HG03139 (cell line): ENCODE measurements around the gene INPP4B.

Experiments used
- ATAC-seq: cut with Tn5 transposase; IDR thresholded peaks from one replicate; pipeline ENCODE4 v1.9.1; 2021; ENCODE audit not compliant: unreplicated experiment

INPP4B gene

DNA sequence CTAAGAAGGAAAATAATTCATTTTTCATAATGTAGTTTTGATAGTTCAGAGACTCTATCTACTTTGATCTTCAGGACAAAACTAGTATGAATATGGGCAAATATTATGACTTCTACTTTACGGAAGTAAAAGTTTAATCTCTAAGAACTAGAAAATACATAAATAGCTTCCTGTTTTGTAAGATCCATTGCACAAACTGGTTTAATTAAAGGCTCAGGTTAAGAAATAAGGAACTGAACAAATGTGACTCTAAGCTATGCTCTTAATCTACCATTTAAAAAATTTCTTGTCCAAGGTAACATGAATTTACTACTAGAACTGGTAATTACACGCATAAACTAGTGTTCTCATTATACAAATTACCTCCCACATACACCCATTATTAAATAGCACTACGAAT lies 360.6 kb downstream of the INPP4B start:
- ATAC-seq = no peak

DNA sequence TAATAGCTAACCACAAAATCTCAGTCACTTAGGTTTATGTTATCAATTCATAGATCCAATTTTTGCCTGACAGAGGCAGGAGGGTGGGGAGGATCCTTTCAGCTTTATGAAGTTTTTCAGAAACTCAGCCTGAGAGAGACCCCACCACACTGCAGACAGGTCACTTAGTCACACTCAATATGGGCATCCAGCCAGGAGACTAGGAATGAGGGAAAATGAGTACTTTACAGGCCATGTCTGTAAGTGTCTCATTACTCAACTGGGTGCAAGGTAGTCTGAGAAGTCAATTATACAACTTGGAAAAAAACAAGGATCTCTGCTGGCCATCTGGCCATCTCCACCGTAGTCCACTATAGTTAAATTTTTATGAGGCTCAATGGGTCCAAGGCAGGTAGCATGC lies 365.9 kb downstream of the INPP4B start:
- no peak for ATAC-seq

DNA sequence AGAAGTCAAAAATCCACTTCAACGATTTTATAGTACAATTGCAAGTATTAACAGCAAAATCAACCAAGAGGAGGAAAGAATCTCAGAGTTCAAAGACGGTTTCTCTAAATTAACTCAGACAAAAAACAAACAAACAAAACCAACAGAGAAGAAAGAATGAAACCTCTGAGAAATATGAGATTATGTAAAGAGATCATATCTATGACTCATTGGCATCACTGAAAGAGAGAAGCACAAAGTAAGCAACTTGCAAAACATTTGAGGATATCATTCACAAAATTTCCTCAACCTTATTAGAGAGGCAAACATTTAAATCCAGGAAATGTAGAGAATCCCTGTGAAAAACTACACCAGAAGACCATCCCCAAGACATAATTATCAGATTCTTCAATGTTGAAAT lies 370.4 kb downstream of the INPP4B start:
- no peak for ATAC-seq

DNA sequence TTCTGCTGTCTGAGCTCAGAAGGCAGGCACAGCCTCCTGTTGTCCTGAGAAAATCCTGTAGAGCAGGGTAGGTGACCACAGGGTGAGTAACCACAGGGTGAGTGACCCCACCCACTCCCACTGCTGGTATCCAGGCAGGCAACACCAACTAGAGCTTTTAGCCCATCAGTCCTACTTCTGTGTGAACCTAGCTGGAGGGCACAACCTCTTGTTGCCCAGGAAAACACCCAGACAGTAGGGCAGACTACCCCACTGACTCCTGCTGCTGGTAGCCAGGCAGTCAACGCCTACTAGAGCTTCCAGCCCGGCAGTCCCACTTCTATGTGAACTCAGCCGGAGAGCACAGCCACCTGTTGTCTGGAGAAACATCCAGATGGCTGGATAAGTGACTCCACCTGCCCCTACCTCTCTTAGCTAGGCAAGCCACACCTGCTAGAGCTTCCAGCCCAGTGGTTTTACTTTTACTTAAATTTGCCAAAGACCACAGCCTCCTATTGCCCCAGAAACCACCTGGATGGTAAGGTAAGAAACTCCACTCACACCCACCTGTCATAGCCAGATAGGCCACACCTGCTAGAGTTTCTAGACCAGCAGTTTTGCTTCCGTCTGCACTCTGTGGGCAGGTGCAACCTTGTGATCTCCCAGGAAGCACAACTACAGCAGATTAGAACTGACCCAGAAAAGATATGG lies 371.6 kb downstream of the INPP4B start:
- no peak for ATAC-seq

DNA sequence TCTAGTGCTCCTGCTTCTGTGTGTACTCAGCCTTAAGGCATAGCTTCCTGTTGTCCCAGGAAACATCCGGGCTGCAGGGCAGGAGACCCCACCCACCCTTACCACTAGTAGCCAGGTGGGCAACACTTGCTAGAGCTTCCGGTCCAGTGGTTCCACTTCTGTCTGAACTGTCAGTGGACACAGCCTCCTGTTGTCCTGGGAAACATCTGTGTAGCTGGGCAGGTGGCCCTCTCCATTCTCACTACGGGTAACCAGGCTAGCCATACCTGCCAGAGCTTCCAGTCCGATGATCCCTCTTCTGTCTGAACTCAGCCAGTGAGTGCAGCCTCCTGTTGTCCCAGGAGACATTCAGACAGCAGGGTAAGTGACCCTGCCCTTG lies 372.2 kb downstream of the INPP4B start:
- ATAC-seq = no peak

DNA sequence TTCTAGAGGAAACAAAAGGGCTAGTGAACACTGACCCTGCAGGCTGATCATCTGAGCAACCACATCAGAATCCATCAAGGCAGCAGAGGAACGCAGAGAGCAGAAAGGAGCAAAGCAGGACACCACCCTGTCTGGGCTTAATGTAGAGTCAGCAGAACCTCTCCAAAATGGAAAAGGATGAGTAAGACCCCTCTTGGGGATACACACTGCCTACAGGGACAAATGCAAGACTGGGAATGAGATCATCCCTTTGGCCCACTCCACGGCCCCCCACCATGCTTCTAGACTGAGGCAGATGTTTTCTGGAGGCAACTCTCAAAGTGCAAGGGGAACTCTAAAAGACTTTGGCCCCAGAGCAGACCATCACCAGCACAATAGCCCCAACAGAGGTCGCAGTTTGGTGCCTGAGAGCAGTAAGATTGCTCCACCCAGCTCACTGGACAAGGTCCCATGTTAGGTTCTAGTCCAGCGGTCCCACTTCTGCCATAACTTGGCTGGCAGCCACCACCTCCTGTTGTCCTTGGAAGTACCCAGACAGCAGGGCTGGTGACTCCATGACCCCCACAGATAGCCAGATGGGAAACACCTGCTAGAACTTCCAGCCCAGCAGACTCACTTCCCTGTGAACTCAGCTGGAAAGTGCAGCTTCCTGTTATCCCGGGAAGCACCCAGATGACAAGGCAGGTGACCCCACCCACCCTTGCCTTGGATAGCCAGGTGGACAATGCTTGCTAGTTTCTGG lies 372.7 kb downstream of the INPP4B start:
- ATAC-seq = no peak

DNA sequence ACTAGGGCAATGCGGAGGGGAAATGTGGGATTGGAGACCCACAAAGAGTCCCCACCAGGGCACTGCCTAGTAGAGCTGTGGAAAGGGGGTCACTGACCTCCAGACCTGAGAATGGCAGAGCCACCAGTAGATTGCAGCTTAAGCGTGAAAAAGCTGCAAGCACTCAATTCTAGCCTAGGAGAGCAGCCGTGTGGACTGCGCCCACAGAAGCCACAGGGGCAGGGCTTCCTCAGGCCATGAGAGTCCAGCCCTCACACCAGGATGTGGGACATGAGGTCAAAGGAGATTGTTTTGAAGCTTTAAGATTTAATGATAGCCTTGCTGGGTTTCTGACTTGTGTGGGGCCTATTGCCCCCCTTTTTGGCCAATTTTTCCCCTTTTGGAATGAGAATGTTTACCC lies 379.0 kb downstream of the INPP4B start:
- no peak for ATAC-seq

DNA sequence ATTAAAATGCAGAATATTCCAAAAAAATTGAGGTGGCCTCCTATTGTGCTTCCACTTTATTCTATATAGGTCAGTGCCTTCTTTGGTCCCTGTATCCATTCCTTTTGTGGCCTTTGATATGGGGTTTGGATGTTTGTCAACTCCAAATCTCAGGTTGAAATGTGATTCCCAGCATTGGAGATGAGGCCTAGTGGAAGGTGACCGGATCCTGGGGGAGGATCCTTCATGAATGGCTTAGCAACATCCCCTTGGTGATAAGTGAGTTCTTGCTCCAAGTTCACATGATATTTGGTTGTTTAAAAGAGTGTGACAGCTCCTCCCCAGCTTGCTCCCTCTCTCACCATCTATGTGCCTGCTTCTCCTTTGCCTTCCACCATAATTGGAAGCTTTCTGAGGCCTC lies 380.6 kb downstream of the INPP4B start:
- ATAC-seq = no peak

DNA sequence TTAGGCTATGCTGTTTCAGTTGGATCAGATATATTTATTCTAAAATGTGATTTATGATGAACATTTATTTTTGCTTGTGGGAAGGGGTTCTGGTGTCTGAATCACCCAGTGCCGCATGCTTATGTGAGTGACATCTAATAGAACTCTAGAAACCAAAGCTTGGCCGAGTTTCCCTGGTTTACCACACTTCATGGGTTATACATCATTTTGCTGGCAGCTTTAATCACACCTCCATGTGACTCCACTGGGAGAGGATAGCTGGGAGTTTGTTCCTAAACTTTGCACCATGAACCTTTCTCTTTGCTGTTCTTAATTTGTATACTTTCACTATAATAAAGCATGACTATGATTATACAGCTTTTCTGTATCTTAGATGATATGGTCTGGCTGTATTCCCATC lies 382.9 kb downstream of the INPP4B start:
- ATAC-seq = no peak

DNA sequence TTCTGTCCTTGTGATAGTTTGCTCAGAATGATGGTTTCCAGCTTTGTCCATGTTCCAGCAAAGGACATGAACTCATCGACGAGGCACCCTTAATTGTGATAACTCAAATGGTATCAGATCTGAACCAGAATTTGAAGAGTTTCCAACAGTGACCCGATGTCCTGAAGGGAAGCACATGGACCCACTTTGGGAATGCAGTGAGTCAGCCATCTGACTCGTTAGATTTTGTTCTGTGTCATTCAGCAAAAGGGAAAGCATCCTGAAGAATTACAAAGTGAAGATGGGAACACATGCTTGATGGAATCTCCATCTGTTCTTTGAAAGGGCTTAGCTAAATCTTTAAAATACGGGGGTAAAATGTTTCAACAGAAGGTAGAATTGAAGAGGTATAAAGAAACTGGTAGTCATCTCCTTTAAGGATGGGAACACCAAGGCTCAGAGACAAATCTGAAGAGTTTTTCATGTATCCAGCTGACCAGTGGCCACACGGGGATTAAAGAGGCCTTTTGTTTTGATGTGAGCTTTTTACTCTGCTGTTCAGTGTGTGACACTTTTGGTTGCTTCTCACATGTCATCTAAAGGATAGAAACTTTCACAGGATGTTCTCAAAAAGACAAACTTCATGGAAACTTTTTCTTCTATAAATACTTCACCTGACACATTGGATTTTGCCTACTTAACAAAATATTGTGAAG lies 393.8 kb downstream of the INPP4B start:
- ATAC-seq = no peak

DNA sequence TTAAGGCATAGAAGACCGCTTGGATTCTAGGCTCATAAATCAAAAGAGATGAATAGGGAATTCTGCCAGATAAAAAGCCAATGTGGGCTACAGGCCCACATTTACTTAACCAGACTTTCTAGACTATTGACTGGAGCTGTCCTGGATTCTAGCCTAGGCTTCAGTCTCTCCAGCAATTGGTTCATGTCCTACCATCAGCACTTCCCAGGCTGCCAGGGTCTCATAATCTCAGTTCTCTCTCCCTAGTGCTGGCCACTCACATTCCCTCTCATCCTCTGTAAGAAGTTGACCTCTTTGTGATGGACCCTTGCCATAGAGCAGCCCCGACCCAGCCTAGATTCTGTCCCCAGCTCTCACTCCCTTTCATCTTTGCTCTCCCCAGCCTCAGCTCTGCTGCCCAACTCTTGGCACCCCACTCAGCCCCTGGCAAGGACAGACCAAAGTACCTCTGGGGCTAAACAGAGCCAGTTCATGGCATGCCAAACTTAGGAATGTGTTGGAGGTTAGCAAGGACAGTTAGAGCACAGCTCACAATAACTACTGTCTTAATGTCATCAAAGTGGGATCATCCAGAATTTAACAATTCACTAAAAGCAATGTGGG lies 396.2 kb downstream of the INPP4B start:
- no peak for ATAC-seq

DNA sequence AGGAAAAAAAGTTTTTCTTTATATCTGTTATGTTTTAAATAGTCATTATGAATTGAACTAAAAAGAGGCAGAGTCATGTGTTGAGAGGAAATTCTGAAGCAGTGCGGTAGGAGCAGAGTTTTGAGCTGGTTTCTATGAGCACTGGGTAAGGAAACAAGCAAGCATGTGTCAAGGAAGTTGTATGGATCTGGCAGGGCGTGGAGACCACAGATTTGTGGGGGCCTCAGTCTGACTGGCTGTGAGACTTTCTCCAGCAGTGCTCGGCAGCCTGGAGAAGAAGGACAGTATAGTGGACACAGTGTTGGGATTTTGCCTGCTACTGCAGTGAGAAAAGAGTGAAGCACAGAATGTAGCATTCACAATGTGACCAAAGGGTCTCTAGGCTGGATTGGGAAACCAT lies 399.1 kb downstream of the INPP4B start:
- no peak for ATAC-seq

DNA sequence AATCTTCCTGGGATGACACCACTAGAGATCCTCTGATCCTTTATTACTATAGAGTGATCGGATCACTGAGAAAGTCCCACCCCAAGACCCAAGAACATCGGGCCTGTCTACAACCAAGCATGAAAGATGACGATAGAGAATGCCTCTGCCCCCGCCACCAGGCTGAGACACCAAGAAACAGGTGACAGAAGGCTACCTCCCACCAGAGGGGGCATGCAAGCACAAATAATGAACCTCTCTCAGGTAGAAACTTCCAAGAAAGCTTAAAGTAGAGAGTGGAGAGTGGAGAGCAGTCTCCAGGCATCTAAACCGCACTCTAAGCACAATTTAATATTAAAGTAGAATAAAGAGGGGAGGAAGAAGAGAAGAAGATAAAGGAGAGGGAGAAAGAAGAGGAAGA lies 402.6 kb downstream of the INPP4B start:
- no peak for ATAC-seq

DNA sequence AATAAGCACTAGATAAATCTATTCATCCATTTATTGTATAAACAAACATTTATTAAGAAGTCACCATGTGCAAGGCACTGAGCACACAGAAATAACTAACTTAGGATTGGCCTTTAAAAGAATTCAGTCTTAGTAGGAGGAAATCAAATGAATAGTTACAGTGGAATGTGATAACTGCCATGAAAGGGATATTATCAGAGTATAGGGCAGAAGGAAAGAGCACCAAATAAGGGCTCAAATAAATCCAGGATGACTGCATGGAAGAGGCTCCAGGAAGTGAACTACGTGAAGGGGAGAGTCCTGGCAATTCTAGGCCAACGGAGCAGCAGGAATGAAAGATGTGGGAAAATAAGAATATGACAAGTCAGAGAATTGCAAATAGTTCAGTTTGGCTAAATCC lies 406.0 kb downstream of the INPP4B start:
- no peak for ATAC-seq

DNA sequence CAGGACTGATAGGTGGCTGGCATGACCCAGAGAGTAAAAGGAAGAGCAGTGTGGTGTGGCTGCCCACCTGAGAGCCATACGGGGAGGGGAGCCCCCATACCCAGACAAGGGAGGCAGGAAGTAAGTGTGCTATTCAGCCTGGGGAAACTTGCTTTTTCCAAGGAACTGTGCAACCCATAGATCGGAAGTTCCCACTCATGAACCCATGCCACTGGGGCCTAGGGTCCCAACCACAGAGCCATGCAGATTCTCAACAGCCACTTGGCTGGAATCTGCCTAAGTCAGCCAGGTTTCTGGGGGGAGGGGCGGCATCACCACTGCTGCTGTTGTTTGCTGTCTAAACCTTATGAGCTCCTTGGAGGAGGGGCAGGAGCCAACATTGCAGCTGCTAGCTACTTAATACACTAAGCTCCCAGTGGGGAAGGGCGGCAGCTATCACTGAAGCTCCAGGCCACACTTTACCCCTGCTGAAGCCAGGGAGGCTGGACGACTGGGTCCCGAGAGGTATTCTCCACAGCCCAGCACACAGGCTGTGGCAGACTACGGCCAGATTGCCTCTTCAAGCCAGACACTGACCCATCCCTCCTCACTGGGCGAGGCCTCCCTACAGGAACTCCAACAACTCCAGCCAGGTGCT lies 410.4 kb downstream of the INPP4B start:
- ATAC-seq = no peak

DNA sequence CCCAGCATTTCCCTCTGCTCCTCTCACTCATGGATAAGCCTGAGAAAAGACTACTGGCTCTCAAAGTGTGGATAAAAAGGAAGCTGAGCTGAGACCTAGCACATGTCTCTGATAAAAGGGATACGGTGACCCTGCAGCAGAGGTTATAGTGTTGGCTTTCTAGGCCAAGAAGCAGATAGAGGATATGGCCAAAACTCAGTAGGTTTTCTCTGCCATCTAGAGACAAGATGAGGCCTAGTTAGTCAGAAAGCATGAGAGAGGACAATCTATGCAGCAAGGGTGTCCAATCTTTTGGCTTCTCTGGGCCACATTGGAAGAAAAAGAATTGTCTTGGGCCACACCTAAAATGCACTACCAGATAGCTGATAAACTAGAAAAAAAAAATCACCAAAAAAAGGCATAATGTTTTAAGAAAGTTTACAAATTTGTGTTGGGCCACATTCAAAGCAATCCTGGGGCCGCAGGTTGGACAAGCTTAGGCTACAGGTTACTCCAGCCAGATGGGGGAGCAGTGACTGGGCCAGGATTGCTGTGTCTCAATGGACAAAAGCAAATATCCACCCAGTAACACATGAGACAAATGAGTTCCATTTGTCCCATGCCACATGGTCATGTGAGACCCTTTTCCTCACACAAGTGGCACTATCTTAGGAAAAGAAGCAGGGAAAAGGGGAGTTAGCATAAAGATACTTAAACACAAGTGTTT lies 411.4 kb downstream of the INPP4B start:
- no peak for ATAC-seq

DNA sequence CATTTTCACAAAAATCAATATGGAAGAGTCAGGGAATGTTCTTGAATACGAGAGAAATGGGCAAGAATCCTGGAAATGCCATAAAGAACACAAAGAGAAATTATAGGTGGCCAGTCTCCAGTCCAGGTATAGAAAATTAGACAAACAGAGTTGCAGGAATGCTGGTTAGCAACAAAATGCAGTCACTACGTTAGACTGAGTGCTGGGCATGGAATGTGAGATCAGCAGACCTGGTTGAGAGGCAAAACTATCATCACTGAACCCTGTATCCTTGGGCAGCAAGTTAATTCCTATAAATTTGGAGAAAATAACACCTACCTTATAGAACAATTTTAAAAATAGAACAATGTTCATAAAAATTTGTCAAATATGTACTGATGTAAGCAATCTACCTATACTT lies 417.4 kb downstream of the INPP4B start:
- ATAC-seq = no peak

DNA sequence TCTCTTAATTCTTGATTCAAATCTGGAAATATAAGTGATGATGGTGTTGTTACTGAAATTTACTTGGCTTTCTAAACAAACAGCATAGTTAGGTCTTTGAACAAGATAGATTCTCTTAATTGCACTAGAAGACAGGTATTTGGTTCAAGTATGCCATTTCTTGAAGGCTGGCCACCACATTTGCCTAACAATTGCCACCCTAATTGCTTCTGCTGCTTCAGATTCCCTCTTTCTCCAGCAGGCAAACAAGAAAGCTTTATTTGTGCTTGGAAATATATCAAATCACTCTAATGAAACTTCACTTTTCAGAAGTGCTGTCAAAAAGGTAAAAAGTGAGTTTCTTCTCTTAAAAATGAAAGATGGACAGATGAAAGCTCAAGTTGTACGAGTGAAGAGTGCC lies 418.6 kb downstream of the INPP4B start:
- no peak for ATAC-seq

DNA sequence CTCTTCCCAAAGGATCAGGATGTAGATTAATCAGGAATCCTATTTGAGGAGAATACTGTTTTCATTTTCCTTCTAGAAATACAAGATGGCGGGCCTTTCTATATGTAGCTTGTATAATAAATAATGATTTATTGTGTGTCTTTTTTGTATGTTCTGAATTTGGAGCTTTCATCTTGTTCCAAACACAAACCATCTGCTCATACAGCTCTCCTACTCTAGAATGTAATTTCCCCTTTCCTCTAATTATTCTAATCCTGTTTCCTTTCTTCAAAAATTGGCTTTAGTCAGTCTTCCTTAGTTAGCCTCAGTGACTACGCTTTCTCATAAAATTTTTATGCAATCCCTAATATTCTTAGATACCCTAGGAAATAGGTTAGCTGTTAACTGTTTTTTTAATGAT lies 422.2 kb downstream of the INPP4B start:
- no peak for ATAC-seq

DNA sequence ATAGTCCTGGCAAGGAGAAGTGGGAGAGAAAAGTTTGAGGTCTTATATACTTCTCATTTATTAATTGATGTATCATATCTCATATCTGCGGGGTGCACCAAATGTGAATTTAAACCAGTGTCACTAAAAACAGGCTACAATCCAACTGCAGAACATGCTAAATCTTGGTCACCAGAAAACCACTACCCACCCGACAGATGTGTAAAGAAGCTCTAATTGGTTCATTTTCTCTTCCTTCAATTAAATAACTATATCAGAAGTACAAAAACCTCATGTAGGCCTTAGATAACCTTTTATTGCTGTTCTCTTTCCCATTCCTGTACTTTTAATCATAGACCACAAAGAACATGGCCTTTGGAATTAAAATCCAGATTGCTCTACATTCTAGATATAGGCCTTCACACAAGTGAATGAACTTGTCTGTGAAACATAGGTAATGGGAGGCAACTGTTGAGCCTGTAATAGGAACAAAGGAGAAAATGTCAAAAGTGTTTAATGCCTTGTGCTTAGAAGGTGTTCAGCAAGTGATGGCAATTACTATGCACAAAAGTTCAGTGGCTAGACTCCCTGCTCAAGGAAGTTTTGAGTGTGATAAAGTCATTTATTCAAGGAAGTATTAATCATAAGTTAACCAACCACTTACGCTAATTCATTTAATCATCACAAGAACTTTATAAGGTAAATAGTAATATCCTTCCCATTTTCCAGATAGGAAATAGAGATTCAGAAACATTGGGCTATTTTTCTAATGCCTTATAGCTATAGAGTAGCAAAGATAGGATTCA lies 425.6 kb downstream of the INPP4B start:
- ATAC-seq = no peak
